Lower leg skin (tissue), 4 donors: ENCODE results near the gene ADGRF5. TPM values are rescaled to one million over a fixed set of nuclear protein-coding genes. Genes with fewer than 3 reads are reported as not detected.

Experiments used
- DNase-seq, 2 donors: peaks; one replicate each; pipeline ENCODE4 v3.0.0-alpha.2; 2019; ENCODE audit warnings: low spot score in 2 of 2
- H3K4me3 ChIP-seq: fragments of 200-600 bp; sonication (generic); 2 replicates; pipeline ENCODE4 v1.5.1; 2017; ENCODE audit warnings: mild to moderate bottlenecking, low read depth; ENCODE audit not compliant: poor library complexity, severe bottlenecking
- CTCF ChIP-seq, 3 donors: fragments of 450-650 bp; IDR thresholded peaks; one replicate each; pipeline ENCODE4 v1.5.1; 2016; ENCODE audit warnings: antibody characterized with exemption in 3 of 3, mild to moderate bottlenecking in 3 of 3, moderate library complexity in 2 of 3
- POLR2A ChIP-seq, 2 donors: fragments of 450-650 bp; IDR thresholded peaks; one replicate each; pipeline ENCODE4 v1.6.1; 2016 to 2017; ENCODE audit warnings: antibody characterized with exemption in 2 of 2, mild to moderate bottlenecking in 1 of 2, moderate library complexity in 1 of 2
- WGBS, 2 donors: methylation state at CpG; one replicate each; pipeline ENCODE4 v1.1.5; 2018; 5-methylcytosine and 5-hydroxymethylcytosine counted together
- intact Hi-C: fragments of 100-400 bp; cut with DNase I; formaldehyde crosslinking; loops from one replicate; pipeline ENCODE4 v1.15.0; 2023; ENCODE audit warnings: low total_unique reads
- total RNA-seq, 4 donors: library from RNA; depleted of rRNA; stranded (reverse); fragments of >200 nt; gene quantifications; one replicate each; pipeline ENCODE4 v1.1.0, GENCODE V29; 2016

ADGRF5 gene
- 10 to 100 TPM in 1 of 4 donors, 1 to 10 TPM in 3; 3.4 to 14.3 (median 7.4) TPM for total RNA-seq

GRCh38 chr6:46921731-46922130 is at the start of gene ADGRF5:
TSS of gene ADGRF5 (minus strand) at chr6:46921938. CDS start at chr6:46906762, 15,176 bp downstream.
- intact Hi-C loops, result no loop called here
- no peak for TF ChIP-seq POLR2A (IDR thresholded peaks at IDR 0.05)
- TF ChIP-seq CTCF (IDR thresholded peaks at IDR 0.05), result no peak
- H3K4me3 ChIP-seq, result no peak within 1 kb of the TSS
- 87 to 94% methylated on average over 13 of the region's 13 CpGs for WGBS, 2 donors
- no peak for DNase-seq

- DNase-seq, result no peak
- intact Hi-C loops, result no loop called here
- TF ChIP-seq CTCF (IDR thresholded peaks at IDR 0.05), result no peak
- TF ChIP-seq POLR2A (IDR thresholded peaks at IDR 0.05), result no peak
- H3K4me3 ChIP-seq, result no peak overlapping the region
- 38 to 46% methylated on average over 1 of the region's 1 CpG for WGBS, 2 donors
Observed at GRCh38 chr6:46969206-46969605, 47.5 kb upstream of the ADGRF5 start.

- TF ChIP-seq POLR2A (IDR thresholded peaks at IDR 0.05) (no peak), CTCF (IDR thresholded peaks at IDR 0.05) (no peak)
- no peak for DNase-seq
- intact Hi-C loops, result no loop called here
- H3K4me3 ChIP-seq, result no peak overlapping the region
Observed at GRCh38 chr6:46967826-46968349, 46.1 kb upstream of the ADGRF5 start.

GRCh38 chr6:46964716-46965519 is 43.2 kb upstream of the ADGRF5 start:
- WGBS, 2 donors, result 61 to 72% methylated on average over 12 of the region's 12 CpGs
- no peak for DNase-seq
- intact Hi-C loops, result no loop called here
- H3K4me3 ChIP-seq, result no peak overlapping the region
- TF ChIP-seq CTCF (IDR thresholded peaks at IDR 0.05), result no peak
- no peak for TF ChIP-seq POLR2A (IDR thresholded peaks at IDR 0.05)

GRCh38 chr6:46963626-46964025 is 41.9 kb upstream of the ADGRF5 start:
- TF ChIP-seq POLR2A (IDR thresholded peaks at IDR 0.05) (no peak), CTCF (IDR thresholded peaks at IDR 0.05) (no peak)
- no peak for DNase-seq
- no peak overlapping the region for H3K4me3 ChIP-seq
- WGBS, 2 donors, result 74 to 80% methylated on average over 5 of the region's 5 CpGs
- intact Hi-C loops, result no loop called here
